H1 (cell line): ENCODE measurements around the gene PRDM5. TPM values are rescaled to one million over a fixed set of nuclear protein-coding genes. Genes with fewer than 3 reads are reported as not detected.

ENCODE experiments used
- GABPA ChIP-seq: IDR thresholded peaks from 2 replicates; pipeline ENCODE4 v1.6.1; 2011; ENCODE audit warnings: mild to moderate bottlenecking, low read length, moderate library complexity, borderline replicate concordance; ENCODE audit not compliant: insufficient read depth
- PHF8 ChIP-seq: fragments of 200-600 bp; sonication (generic); conservative IDR thresholded peaks from 2 replicates; pipeline ENCODE4 v1.7.1; 2012; ENCODE audit warnings: low read depth, mild to moderate bottlenecking, inconsistent platforms, low read length, moderate library complexity
- RBBP5 ChIP-seq: IDR thresholded peaks from 2 replicates; pipeline ENCODE4 v1.7.1; 2012; ENCODE audit warnings: low read depth, mild to moderate bottlenecking, inconsistent platforms, low read length, moderate library complexity, borderline replicate concordance
- polyA plus RNA-seq, 7 experiments: library from polyadenylated mRNA; depleted of rRNA in 3 of 7; stranded (reverse) in 5 of 7; unstranded in 2 of 7; fragments of >200 nt in 5 of 7; fragments of 200-250 nt in 2 of 7; gene quantifications; 1 replicate in 5 of 7; 2 replicates in 1 of 7; 4 replicates in 1 of 7; pipeline versions ENCODE4 v1.2.1 to v1.2.3, GENCODE V29; 2011 to 2013; ENCODE audit warnings: missing spikeins in 2 of 7, mixed read lengths in 2 of 7
- total RNA-seq: library from RNA; stranded (reverse); fragmentation: NEBNext Ultra II Directional; extraction: Animal tissue kit (Norgen Biotek cat#: 25700); gene quantifications from 2 replicates; pipeline ENCODE4 v1.2.1, GENCODE V29; 2021

Gene PRDM5
- total and polyA plus RNA-seq, 2 of the 8 experiments (the other 6 are each of a cell fraction or from before 2014, with no cell fraction given), result 8.2 to 23.4 TPM

GRCh38 chr4:120659616-120660170, 262.8 kb downstream of the PRDM5 start (continued):
- no peak for TF ChIP-seq RBBP5
- TF ChIP-seq PHF8, result no peak
- TF ChIP-seq GABPA, result no peak
